A549 (cell line): ENCODE data around the gene YPEL1.

Source experiments
- CEBPB ChIP-seq, 2 experiments: fragments of >200 bp in 1 of 2; sonication (Bioruptor Twin) in 1 of 2; formaldehyde crosslinking in 1 of 2; IDR thresholded peaks; 2 replicates each; pipeline ENCODE4 v1.6.1; 2012 to 2016
- CHD2 ChIP-seq: fragments of 150-350 bp; IDR thresholded peaks from 2 replicates; pipeline ENCODE4 v1.6.1; 2014; ENCODE audit warnings: low read length; ENCODE audit not compliant: partially characterized antibody
- MAZ ChIP-seq: fragments of 150-350 bp; IDR thresholded peaks from 2 replicates; pipeline ENCODE4 v1.6.1; 2014; ENCODE audit warnings: antibody characterized with exemption, low read depth, low read length, borderline replicate concordance
- MYC ChIP-seq: IDR thresholded peaks from 2 replicates; pipeline ENCODE4 v1.6.1; 2012; ENCODE audit warnings: mild to moderate bottlenecking, inconsistent platforms, low read length, improper control_type of control experiment, borderline replicate concordance
- POLR2A ChIP-seq: IDR thresholded peaks from 2 replicates; pipeline ENCODE4 v1.6.1; 2012; ENCODE audit warnings: mild to moderate bottlenecking, low read length
- TF ChIP-seq, protein P1 (sequence below): fragments of >200 bp; sonication (Bioruptor Twin); formaldehyde crosslinking; IDR thresholded peaks from 3 replicates; pipeline ENCODE4 v1.5.1; 2016
- TF ChIP-seq, protein P2 (sequence below): IDR thresholded peaks from 2 replicates; pipeline ENCODE4 v1.6.1; 2012
- TF ChIP-seq, protein P3 (sequence below): fragments of >200 bp; sonication (Bioruptor Twin); formaldehyde crosslinking; IDR thresholded peaks from 2 replicates; pipeline ENCODE4 v1.6.1; 2016

DNA sequence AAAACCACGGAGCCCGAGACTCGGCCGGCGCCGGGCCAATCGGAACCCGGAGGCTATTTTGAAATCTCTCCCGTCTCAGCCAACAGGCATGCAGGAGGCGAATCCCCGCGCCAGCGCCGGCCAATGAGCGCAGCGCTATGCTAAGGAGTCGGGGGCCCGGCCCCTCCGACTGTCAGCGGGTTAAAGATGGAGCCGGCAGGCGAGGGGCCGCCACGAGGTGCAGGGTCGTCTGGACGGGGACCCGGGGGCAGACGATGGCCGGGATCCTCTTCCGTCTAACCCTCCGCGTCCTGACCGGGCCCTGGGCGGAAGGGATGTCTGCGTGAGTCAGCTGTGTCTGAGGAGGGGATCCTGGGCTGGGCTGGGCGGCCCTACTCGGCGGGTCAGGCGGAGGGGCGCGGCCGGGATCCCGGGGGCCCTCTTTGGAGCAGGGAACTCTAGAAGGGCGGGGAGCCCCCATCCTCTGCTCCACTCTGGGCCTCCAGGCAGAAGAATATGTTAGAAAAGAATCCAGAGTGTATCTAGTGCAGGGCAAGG is 83.5 kb downstream of the YPEL1 start:
- TF ChIP-seq, protein P1, sequence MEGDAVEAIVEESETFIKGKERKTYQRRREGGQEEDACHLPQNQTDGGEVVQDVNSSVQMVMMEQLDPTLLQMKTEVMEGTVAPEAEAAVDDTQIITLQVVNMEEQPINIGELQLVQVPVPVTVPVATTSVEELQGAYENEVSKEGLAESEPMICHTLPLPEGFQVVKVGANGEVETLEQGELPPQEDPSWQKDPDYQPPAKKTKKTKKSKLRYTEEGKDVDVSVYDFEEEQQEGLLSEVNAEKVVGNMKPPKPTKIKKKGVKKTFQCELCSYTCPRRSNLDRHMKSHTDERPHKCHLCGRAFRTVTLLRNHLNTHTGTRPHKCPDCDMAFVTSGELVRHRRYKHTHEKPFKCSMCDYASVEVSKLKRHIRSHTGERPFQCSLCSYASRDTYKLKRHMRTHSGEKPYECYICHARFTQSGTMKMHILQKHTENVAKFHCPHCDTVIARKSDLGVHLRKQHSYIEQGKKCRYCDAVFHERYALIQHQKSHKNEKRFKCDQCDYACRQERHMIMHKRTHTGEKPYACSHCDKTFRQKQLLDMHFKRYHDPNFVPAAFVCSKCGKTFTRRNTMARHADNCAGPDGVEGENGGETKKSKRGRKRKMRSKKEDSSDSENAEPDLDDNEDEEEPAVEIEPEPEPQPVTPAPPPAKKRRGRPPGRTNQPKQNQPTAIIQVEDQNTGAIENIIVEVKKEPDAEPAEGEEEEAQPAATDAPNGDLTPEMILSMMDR = no peak
- TF ChIP-seq, protein P2, sequence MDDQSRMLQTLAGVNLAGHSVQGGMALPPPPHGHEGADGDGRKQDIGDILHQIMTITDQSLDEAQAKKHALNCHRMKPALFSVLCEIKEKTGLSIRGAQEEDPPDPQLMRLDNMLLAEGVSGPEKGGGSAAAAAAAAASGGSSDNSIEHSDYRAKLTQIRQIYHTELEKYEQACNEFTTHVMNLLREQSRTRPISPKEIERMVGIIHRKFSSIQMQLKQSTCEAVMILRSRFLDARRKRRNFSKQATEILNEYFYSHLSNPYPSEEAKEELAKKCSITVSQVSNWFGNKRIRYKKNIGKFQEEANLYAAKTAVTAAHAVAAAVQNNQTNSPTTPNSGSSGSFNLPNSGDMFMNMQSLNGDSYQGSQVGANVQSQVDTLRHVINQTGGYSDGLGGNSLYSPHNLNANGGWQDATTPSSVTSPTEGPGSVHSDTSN = no peak
- no peak for TF ChIP-seq POLR2A
- peak in 1 of 2 experiments; percentile 57; a peak in 2 of 4 replicates for TF ChIP-seq CEBPB (IDR thresholded peaks at IDR 0.05)
- TF ChIP-seq CHD2 = no peak
- no peak for TF ChIP-seq MAZ
- TF ChIP-seq MYC = 0 out of 2 replicates have a peak, but pooled peaks have one; percentile 24
- TF ChIP-seq, protein P3, sequence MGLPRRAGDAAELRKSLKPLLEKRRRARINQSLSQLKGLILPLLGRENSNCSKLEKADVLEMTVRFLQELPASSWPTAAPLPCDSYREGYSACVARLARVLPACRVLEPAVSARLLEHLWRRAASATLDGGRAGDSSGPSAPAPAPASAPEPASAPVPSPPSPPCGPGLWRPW = no peak
